SK-N-MC (cell line): ENCODE results near the gene EMX2.

Experiments used
- EZH2 ChIP-seq: fragments of 200-600 bp; sonication (generic); IDR thresholded peaks from one replicate; pipeline ENCODE4 v1.6.1; 2017; ENCODE audit warnings: antibody characterized with exemption
- POLR2AphosphoS5 ChIP-seq: IDR thresholded peaks from 2 replicates; pipeline ENCODE4 v1.6.1; 2012; ENCODE audit warnings: mild to moderate bottlenecking, low read depth, low read length, borderline replicate concordance

DNA sequence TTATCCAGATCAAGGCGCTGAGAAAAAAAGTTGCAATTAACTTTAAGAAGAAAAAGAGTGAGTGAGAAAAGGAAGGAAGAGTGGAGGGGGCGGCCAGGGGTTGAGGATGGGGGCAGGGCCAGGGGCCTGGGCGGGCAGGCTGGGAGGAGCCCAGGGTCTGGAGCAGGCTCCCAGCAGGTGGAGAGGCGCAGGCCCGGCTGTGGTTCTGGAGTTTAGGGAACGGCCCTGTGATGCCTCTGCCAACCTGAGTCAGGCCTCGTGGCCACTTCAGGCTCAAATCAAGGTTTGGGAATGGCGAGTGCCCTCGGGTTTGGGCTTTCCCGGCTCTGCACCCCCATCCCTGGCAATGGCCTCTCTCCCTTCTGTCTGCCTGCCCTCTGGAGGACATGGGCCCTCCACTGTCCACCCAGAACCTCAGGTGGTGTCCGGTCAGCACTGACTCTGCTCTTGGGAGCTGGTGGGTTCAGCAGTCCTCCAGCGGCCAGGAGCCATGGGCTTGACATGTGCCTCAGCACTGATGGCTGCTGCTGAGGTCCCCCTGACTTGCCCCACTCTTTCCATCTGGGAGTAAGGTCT is 41.0 kb upstream of the EMX2 start:
- no peak for TF ChIP-seq EZH2
- no peak for TF ChIP-seq POLR2AphosphoS5
